ENCODE measurements around the gene GPR89A.

GPR89A gene

DNA sequence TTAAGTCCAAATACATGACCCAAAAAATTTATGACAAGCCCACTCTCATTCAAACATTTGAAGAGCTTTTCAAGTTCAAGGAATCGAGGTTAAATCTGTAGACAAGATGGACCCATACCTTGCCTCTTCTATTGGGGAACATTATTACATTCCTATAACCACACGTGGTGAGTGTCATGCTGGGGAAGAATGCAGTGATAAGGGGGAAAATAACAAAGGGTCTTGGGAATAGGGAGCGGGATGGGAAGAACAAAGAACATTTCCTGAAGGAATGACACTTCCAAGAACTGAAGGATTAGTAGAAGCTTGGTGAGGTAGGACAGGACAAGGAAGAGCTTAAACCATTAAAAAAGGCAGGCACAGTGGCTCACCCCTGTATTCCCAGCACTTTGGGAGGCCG, 80.5 kb downstream of the GPR89A start:
- Histone ChIP-seq H3K79me2 (ENCODE audit: control insufficient read depth, low read length) (no peaks in the 10 kb centered on the region), H3K36me3 (ENCODE audit: control insufficient read depth, low read length) (no peaks in the 10 kb centered on the region), H3K4me3 (ENCODE audit: low read length) (no peak overlapping the region), H3K27me3 (ENCODE audit: control insufficient read depth, low read length) (no peaks in the 10 kb centered on the region), H3K9me2 (replicated peaks; ENCODE audit: control insufficient read depth, low read length) (no peaks in the 10 kb centered on the region), H4K20me1 (ENCODE audit: control insufficient read depth, insufficient read depth, low read depth, low read length) (no peaks in the 10 kb centered on the region), H3K9me3 (ENCODE audit: control insufficient read depth, insufficient read depth, low read length) (no peaks in the 10 kb centered on the region), H3K4me1 (ENCODE audit: control insufficient read depth, low read length) (no peaks in the 10 kb centered on the region), H3K27ac (ENCODE audit: low read depth, low read length) (no peak overlapping the region), H3F3A (ENCODE audit: control insufficient read depth, insufficient read depth) (no peaks in the 10 kb centered on the region), H3K4me2 (ENCODE audit: low read length) (no peak overlapping the region)
- TF ChIP-seq CTCF (IDR thresholded peaks at IDR 0.05; ENCODE audit: low read depth, low read length, poor library complexity, severe bottlenecking) = no peak
- TF ChIP-seq EZH2phosphoT487 (IDR thresholded peaks at IDR 0.05; ENCODE audit: borderline replicate concordance, low read length) = no peak

GRCh38 chr1:145688924-145689323, 81.1 kb downstream of the GPR89A start:
- H3K27ac ChIP-seq (ENCODE audit: low read depth, low read length) = no peak overlapping the region
- no peaks in the 10 kb centered on the region for H3K4me1 ChIP-seq (ENCODE audit: control insufficient read depth, low read length)
- H3K9me3 ChIP-seq (ENCODE audit: control insufficient read depth, insufficient read depth, low read length) = no peaks in the 10 kb centered on the region
- no peaks in the 10 kb centered on the region for H4K20me1 ChIP-seq (ENCODE audit: control insufficient read depth, insufficient read depth, low read depth, low read length)
- H3K4me3 ChIP-seq (ENCODE audit: low read length) = no peak overlapping the region
- no peaks in the 10 kb centered on the region for H3K36me3 ChIP-seq (ENCODE audit: control insufficient read depth, low read length)
- H3K27me3 ChIP-seq (ENCODE audit: control insufficient read depth, low read length) = no peaks in the 10 kb centered on the region
- H3F3A ChIP-seq (ENCODE audit: control insufficient read depth, insufficient read depth) = no peaks in the 10 kb centered on the region
- H3K4me2 ChIP-seq (ENCODE audit: low read length) = no peak overlapping the region
- no peaks in the 10 kb centered on the region for H3K9me2 ChIP-seq (replicated peaks; ENCODE audit: control insufficient read depth, low read length)
- no peak for TF ChIP-seq EZH2phosphoT487 (IDR thresholded peaks at IDR 0.05; ENCODE audit: borderline replicate concordance, low read length)
- TF ChIP-seq CTCF (IDR thresholded peaks at IDR 0.05; ENCODE audit: low read depth, low read length, poor library complexity, severe bottlenecking) = no peak
- H3K79me2 ChIP-seq (ENCODE audit: control insufficient read depth, low read length) = no peaks in the 10 kb centered on the region

DNA sequence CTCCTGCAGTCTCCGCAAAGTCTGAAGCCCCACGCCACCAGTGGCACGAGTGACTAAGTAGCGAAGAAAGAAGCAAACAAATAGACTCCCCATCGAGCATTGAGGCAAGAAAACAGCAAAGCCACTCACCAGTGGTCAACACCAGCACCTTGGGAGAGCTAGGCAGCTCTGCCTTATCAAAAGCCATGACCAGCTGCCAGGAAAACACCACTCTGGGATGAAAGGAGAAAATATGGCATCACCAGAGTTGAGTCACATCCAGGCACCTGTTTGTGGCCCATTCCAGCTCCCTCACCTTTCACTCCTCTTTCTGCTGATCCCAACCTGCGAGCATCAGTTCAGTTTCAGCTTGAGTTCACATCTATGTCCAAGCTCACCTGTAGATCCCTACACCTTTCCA, 82.1 kb downstream of the GPR89A start:
- TF ChIP-seq CTCF (IDR thresholded peaks at IDR 0.05; ENCODE audit: low read depth, low read length, poor library complexity, severe bottlenecking) = no peak
- no peak for TF ChIP-seq EZH2phosphoT487 (IDR thresholded peaks at IDR 0.05; ENCODE audit: borderline replicate concordance, low read length)
- Histone ChIP-seq H3K9me3 (ENCODE audit: control insufficient read depth, insufficient read depth, low read length) (no peaks in the 10 kb centered on the region), H3K27ac (ENCODE audit: low read depth, low read length) (no peak overlapping the region), H3K36me3 (ENCODE audit: control insufficient read depth, low read length) (no peaks in the 10 kb centered on the region), H3K9me2 (replicated peaks; ENCODE audit: control insufficient read depth, low read length) (no peaks in the 10 kb centered on the region), H3K79me2 (ENCODE audit: control insufficient read depth, low read length) (no peaks in the 10 kb centered on the region), H3K4me1 (ENCODE audit: control insufficient read depth, low read length) (no peaks in the 10 kb centered on the region), H3F3A (ENCODE audit: control insufficient read depth, insufficient read depth) (no peaks in the 10 kb centered on the region), H4K20me1 (ENCODE audit: control insufficient read depth, insufficient read depth, low read depth, low read length) (no peaks in the 10 kb centered on the region), H3K4me3 (ENCODE audit: low read length) (no peak overlapping the region), H3K4me2 (ENCODE audit: low read length) (no peak overlapping the region), H3K27me3 (ENCODE audit: control insufficient read depth, low read length) (no peaks in the 10 kb centered on the region)
